Thyroid gland (tissue), 4 donors: Measurements from ENCODE around the gene MIER3.

ENCODE experiments used
- POLR2A ChIP-seq, 2 donors: fragments of 450-650 bp; IDR thresholded peaks; one replicate each; pipeline ENCODE4 v1.6.1; 2017; ENCODE audit warnings: antibody characterized with exemption in 2 of 2, mild to moderate bottlenecking in 2 of 2, moderate library complexity in 1 of 2
- TF ChIP-seq, protein P1 (sequence below), 6 experiments: fragments of 200-600 bp in 3 of 6; fragments of 450-650 bp in 3 of 6; sonication (generic) in 3 of 6; IDR thresholded peaks; one replicate each; pipeline ENCODE4 v1.5.1; 2016 to 2019; ENCODE audit warnings: antibody characterized with exemption in 6 of 6, mild to moderate bottlenecking in 2 of 6, inconsistent platforms in 1 of 6, moderate library complexity in 1 of 6

DNA sequence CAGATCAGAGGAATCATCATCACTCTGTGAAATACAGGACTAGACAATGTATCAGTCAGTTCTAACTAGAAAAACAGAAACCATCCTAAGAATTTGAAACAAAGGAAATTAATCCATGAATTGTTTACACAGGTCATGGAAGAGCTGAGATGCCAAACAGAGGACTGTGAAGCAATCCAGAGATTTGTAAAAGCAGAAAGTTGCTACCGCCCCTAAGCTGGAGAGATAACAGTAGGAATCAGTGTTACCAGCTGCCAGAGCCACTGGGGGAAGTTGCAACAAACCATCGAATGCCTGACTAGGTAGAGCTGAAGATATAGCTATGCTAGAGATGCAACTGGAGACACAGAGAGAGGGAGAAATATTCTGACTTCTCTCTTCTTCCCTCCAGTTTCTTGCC is 10.4 kb upstream of the MIER3 start:
- no peak for TF ChIP-seq POLR2A (IDR thresholded peaks at IDR 0.05)
- TF ChIP-seq, protein P1, sequence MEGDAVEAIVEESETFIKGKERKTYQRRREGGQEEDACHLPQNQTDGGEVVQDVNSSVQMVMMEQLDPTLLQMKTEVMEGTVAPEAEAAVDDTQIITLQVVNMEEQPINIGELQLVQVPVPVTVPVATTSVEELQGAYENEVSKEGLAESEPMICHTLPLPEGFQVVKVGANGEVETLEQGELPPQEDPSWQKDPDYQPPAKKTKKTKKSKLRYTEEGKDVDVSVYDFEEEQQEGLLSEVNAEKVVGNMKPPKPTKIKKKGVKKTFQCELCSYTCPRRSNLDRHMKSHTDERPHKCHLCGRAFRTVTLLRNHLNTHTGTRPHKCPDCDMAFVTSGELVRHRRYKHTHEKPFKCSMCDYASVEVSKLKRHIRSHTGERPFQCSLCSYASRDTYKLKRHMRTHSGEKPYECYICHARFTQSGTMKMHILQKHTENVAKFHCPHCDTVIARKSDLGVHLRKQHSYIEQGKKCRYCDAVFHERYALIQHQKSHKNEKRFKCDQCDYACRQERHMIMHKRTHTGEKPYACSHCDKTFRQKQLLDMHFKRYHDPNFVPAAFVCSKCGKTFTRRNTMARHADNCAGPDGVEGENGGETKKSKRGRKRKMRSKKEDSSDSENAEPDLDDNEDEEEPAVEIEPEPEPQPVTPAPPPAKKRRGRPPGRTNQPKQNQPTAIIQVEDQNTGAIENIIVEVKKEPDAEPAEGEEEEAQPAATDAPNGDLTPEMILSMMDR (IDR thresholded peaks at IDR 0.05): no peak
